ENCODE data around the gene KLHL30.

KLHL30 gene

GRCh38 chr2:238149841-238150572, 11.5 kb downstream of the KLHL30 start:
- no peak for DNase-seq (ENCODE audit: low read depth)

DNA sequence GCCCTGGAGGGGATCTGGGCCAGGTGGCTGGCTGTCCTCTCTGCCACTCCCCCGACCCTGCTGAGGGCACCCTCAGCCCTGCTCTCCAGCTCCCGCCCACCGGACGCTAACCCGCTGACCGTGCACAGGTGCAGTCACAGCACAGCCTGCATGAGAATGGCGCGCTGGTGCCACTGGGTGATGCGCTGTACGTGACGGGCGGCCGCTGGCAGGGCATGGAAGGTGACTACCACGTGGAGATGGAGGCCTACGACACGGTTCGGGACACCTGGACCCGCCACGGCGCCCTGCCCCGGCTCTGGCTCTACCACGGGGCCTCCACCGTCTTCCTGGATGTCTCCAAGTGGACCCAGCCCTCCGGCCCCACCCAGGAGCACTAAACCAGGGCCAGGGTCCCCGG, 12.2 kb downstream of the KLHL30 start:
- no peak for DNase-seq (ENCODE audit: low read depth)

- no peak for DNase-seq (ENCODE audit: low read depth)
These were observed 12.7 kb downstream of the KLHL30 start for GRCh38 chr2:238151205-238151604.

DNA sequence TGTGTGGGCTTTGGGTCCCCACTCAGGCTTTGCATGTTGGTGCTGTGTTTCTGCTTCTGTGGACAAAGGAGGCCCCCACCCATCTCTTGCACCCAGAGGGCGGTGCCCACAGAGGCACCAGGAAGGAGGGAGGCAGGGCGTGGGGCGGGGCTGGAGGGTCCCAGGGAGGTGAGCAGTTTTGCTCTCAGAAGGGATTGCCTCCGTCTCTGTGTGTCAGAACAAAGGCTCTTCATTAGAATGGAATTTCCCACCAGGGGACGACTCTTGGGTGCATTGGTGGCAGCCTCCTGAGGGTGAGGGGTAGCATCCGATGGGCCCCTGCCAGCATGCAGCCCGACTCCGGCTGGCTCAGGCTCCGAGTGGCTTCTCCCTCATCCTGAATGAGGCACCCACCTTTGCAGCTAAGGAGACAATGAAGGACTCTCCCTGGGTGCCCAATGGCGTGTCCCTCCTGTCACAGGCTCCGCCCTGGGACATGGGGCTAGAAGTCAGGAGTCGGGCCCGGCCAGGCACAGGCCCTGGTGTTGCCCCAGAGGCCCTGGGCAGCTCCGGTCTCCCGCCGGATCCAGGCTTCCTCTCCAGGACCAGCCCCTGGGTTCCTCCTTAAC, 13.3 kb downstream of the KLHL30 start:
- DNase-seq (ENCODE audit: low read depth), result no peak

DNA sequence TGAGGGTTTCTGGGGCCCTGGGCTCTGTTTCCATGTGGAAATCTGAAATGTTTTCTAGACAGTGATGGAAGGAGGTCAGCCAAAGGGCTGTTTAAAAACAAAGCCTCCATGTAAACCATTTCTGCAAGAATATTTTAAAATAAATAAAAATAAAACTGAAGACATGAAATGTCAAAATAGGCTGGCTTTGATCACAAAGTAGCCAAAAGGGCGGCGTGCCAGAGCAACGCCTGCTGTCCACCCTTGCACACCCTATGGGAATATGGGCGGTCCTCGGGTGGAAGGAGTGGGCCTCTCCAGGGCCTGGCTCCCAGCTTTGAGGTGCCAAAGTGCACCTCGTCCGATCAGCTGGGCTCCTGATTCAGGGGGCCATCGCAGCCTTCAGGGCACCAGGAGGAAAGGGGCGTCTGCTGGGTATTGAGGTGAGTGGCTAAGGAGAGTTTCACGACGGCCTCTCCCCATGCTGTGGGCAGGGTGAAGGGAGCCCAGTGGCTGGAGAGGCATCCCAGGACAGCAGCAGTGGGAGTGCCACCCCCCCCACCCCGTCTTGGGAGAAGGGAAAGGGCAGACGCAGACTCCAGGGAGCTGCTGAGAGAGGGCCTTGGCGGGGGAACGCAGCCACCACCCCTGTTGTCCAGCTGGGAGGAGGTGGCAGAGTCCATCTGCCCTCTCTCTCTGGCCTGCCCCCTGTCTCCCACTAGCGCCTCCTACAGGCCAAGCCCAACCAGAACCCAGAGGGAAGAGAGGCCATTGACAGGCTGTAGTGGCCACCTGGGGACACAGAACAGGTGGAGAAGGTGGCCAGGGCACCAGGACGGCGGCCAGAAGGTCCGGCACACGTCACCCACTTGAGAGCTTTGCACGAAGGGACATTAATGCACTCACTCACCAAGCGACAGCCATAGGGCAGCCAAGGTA, 14.6 kb downstream of the KLHL30 start:
- no peak for DNase-seq (ENCODE audit: low read depth)

GRCh38 chr2:238154570-238154969, 16.1 kb downstream of the KLHL30 start:
- no peak for DNase-seq (ENCODE audit: low read depth)

GRCh38 chr2:238155051-238155760, 16.7 kb downstream of the KLHL30 start:
- DNase-seq (ENCODE audit: low read depth), result no peak

DNA sequence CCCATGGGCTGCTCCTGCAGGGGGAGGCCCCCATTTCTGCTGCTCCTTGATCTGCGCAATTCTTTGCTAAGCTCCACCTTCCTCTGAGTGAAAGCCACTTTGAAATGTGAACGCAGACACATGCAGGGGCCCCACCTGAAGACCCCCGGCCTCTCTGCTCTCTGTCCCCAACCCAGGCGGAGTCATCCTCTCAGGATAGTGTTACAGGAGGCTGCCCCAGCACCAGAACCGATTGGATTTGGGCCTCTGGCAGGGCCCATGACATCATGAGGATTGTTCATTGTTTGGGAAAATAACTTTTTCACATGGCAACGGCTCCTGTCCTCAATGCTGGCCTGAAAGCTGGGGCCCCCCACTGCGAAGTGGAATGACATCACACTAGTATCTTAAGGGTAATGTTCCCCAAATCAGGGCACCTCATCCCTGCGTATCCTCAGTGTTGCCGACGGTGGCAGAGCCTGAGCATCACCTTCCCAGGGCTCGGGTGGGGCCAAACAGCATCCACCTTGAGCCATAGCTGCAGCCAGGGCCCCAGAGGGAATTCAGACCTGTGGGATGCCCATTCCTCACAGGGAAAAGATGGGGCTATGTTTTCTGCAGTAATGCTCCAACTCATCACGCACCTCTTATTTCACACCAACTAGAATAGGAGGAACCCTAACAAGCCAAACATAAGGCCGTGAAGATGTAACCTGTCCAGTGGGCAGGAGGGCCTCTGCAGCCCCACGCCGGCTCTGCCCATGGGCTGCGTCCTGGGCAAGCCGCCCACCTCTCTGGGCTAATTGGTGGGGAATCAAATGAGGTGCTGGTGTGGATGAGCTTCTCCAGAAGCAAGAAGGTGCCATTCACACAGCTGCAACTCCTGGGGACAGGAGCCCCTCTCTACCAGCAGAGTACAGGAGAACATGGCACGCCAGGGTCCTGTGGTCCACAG, 17.6 kb downstream of the KLHL30 start:
- DNase-seq (ENCODE audit: low read depth), result no peak

DNA sequence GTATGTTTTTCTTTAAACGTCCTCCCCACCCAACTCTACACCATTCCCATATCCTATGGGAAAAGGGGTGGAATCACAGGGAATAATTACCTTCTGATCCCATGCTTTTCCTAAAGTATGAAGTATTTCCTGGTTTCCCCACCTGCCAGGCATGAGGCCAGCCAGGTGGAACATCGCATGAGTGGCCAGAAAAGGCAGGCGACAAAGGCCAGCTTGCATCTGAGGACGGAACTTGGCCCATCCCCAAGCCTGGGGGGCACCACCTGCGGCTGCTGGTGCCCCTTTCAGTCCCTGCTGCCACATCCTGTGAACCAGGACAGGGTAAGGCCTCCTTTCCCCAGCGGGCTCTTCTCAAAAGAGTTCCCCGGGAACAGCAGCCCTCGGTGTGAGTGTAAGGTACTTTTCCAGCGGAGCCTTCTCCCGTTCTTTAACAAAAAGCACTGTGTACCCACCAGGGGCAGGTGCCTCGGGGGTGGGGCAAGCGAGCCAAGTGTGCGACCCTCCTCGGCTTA, 19.1 kb downstream of the KLHL30 start:
- no peak for DNase-seq (ENCODE audit: low read depth)

GRCh38 chr2:238158018-238158508, 19.6 kb downstream of the KLHL30 start:
- DNase-seq (ENCODE audit: low read depth), result no peak

GRCh38 chr2:238158509-238159070, 20.1 kb downstream of the KLHL30 start, which contains the start of gene ERFE:
Gene ERFE, plus strand, starts transcription at chr2:238158970. Its CDS starts 38 bp downstream, at chr2:238159008.
- no peak for DNase-seq (ENCODE audit: low read depth)

DNA sequence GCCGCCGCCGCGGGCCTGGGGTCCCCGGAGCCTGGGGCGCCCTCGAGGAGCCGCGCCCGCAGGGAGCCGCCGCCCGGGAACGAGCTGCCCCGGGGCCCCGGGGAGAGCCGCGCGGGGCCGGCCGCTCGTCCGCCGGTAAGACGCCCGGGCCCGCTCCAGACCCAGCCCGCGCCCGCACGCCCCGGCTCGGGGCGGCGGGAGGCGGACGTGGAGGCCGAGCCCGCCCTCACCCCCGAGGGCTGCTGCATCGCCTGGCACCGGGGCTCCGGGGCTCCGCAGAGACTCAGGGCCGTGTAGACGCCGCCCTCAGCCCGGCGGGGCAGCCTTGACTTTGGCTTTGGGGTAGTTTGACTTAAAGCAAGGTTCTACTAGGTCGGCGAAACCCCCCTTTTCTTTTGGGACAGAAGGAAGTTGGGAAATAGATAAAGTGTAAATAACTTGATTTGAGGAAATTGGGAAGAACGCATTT, 20.6 kb downstream of the KLHL30 start:
- no peak for DNase-seq (ENCODE audit: low read depth)

DNA sequence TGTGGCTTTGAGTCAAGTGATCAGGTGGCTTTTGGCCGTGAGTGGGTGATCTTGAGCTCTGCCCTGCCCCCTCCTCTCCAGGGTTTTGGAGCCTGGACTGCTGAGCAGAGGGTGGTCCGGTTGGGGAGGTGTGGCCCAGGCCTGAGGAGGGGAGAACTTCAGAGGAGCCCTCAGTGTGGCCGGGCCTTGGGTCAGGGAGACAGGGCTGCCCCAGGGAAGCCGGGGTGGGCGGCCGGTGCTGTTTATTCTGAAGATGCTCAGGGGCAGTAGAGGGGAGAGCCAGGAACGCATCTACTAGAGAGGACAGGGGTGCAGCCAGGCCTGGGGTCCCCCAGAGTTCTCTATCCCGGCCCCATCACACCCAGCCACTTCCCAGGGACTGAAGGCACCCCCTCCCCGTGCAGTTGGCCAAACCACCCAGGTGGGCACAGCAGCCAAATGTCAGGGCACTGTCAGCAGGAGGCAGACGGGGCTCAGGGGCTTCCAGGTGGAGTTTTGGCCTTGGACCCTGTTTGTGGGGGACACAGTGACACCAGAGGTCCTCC, 21.3 kb downstream of the KLHL30 start:
- no peak for DNase-seq (ENCODE audit: low read depth)

- no peak for DNase-seq (ENCODE audit: low read depth)
These were observed 22.0 kb downstream of the KLHL30 start for GRCh38 chr2:238160206-238161129.

DNA sequence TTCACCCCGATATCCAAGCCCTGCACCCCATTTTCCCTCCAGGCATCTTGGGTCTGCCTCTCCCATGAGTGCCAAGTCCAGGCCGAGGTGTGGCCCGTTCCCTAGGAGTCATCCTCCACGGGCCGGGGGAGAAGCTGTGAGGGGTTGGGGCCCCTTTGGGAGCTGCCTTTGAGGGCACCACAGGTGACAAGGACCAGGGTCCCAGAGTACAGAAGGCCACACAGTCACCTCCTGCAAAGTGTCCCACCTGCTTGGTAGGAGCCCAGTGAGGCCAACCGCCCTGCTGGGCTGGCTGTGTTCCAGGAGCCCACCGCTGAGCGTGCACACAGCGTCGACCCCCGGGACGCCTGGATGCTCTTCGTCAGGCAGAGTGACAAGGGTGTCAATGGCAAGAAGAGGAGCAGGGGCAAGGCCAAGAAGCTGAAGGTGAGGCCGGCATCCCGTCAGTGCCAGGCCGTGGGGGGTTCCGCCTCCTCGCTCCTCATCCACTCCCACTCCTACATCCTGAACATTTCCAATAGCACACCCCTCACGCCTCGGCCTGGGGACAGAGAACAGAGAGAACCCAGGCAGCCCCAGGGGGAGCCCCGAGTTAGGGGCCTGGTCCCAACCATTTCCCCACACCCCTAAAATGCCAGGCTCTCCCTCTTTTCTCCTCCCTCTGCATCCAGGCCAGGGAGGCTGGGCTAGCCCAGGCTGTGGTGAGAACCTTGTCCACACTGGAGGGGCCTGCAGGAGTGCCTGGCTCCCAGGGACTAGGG, 23.0 kb downstream of the KLHL30 start:
- no peak for DNase-seq (ENCODE audit: low read depth)

DNA sequence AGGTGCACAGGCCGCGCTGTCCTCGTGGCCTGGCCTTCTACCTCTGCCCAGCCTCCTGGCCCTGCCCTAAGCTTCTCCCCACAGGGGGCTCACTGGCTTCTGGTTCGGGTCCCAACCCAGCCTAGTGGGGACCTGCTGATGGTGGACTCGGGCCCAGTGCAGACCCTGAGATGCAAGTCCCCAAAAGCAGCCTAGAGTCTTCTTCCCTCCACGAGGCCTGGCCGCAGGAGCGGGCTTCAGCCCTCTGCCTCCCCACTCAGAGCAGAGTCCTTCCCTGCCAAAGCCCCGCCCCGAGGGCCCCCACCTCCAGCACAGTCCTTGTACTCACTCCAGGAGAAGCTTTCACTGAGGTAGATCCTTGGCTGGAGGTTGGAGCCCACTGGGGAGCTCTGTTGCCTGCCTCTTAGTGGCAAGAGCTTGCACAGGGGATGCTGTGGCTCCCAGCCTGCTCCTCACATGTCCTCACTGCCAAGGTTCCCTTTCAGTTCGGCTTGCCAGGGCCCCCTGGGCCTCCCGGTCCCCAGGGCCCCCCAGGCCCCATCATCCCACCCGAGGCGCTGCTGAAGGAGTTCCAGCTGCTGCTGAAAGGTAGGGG, 23.9 kb downstream of the KLHL30 start:
- no peak for DNase-seq (ENCODE audit: low read depth)

DNA sequence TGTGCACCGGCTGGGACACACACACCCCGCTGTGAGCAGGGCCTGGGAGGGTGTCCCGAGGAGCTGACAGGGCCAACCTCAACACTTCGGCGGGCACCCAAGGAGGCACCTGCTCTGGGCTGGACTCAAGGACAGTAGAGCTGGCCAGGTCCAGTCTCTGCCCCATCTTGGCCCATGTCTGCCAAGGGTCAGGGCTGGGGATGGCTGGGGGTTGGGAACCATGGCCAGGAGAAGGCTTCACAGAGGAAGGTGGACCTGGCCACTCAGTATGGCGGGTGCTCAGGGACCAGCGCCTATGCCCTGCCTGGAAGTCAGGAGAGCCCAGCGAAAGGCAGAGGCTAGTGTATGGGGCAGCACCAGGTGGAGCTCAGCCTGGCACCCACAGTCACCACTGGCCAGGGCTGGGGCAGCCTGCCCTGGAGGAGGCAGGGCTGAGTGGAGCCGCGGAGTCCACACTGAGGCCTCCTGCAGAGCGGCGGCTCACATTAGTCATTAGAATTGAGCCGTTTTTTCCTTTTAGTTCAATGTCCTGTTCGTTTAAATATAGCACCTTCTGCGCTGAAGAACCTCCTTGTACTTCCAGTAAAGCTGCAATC, 24.5 kb downstream of the KLHL30 start:
- no peak for DNase-seq (ENCODE audit: low read depth)
